Neural cell (in vitro differentiated cells): ENCODE data around the gene MAP1LC3B. TPM values are rescaled to one million over a fixed set of nuclear protein-coding genes. Genes with fewer than 3 reads are reported as not detected.

ENCODE experiments used
- H2AFZ ChIP-seq: fragments of 200-600, 300-800 bp; sonication (generic), shearing (Covaris generic); 2 replicates; pipeline ENCODE4 v1.6.0; 2014; ENCODE audit warnings: low read depth, mild to moderate bottlenecking, antibody characterized with exemption, low read length, moderate library complexity
- H3F3A ChIP-seq: fragments of 200-600 bp; shearing (Covaris generic); 2 replicates; pipeline ENCODE4 v1.6.1; 2016; ENCODE audit warnings: mild to moderate bottlenecking, moderate library complexity, mixed read lengths, antibody characterized with exemption, low read length; ENCODE audit not compliant: insufficient read depth, poor library complexity, severe bottlenecking
- H3K27ac ChIP-seq: fragments of 200-600, 300-800 bp; sonication (generic), shearing (Covaris generic); 2 replicates; pipeline ENCODE4 v1.5.1; 2014; ENCODE audit warnings: mild to moderate bottlenecking, low read length, moderate library complexity
- H3K27me3 ChIP-seq: fragments of 300-800, 200-600 bp; sonication (generic), shearing (Covaris generic); 2 replicates; pipeline ENCODE4 v1.6.0; 2014; ENCODE audit warnings: mild to moderate bottlenecking, low read depth, low read length, moderate library complexity; ENCODE audit not compliant: insufficient read depth
- H3K36me3 ChIP-seq: fragments of 300-800, 200-600 bp; sonication (generic), shearing (Covaris generic); 2 replicates; pipeline ENCODE4 v1.5.1; 2014; ENCODE audit warnings: mild to moderate bottlenecking, antibody characterized with exemption, low read length, moderate library complexity; ENCODE audit not compliant: insufficient read depth
- H3K4me2 ChIP-seq: fragments of 300-800, 200-600 bp; sonication (generic), shearing (Covaris generic); 2 replicates; pipeline ENCODE4 v1.6.0; 2014; ENCODE audit warnings: mild to moderate bottlenecking, low read length
- H3K4me3 ChIP-seq: fragments of 300-800, 200-600 bp; sonication (generic), shearing (Covaris generic); 2 replicates; pipeline ENCODE4 v1.5.1; 2014; ENCODE audit warnings: mild to moderate bottlenecking, low read length, moderate library complexity
- H3K79me2 ChIP-seq: fragments of 200-600 bp; shearing (Covaris generic); replicated peaks from 2 replicates; pipeline ENCODE4 v1.6.0; 2014; ENCODE audit warnings: mild to moderate bottlenecking, low read length, moderate library complexity; ENCODE audit not compliant: insufficient read depth
- H3K9ac ChIP-seq: fragments of 300-800, 200-600 bp; sonication (generic), shearing (Covaris generic); 2 replicates; pipeline ENCODE4 v1.6.1; 2016; ENCODE audit warnings: mild to moderate bottlenecking, low read length, mixed read lengths
- H3K9me2 ChIP-seq: fragments of 200-600 bp; shearing (Covaris generic); 2 replicates; pipeline ENCODE4 v1.6.1; 2016; ENCODE audit warnings: mild to moderate bottlenecking, low read length, mixed read lengths; ENCODE audit not compliant: insufficient read depth
- H3K9me3 ChIP-seq: fragments of 200-600, 300-800 bp; sonication (generic), shearing (Covaris generic); 2 replicates; pipeline ENCODE4 v1.6.1; 2016; ENCODE audit warnings: mild to moderate bottlenecking, mixed run types, low read length, moderate library complexity, mixed read lengths
- H4K20me1 ChIP-seq: fragments of 200-600 bp; shearing (Covaris generic); 2 replicates; pipeline ENCODE4 v1.6.1; 2016; ENCODE audit warnings: mild to moderate bottlenecking, mixed run types; ENCODE audit not compliant: insufficient read depth
- EP300 ChIP-seq: fragments of 450-650 bp; conservative IDR thresholded peaks from 2 replicates; pipeline ENCODE4 v1.6.1; 2014; ENCODE audit warnings: antibody characterized with exemption, mild to moderate bottlenecking, moderate library complexity; ENCODE audit not compliant: poor library complexity, severe bottlenecking
- EZH2 ChIP-seq: fragments of 200-600, 300-800 bp; shearing (Covaris generic), sonication (generic); IDR thresholded peaks from 2 replicates; pipeline ENCODE4 v1.6.1; 2014; ENCODE audit warnings: antibody characterized with exemption, low read length, borderline replicate concordance, mild to moderate bottlenecking; ENCODE audit not compliant: insufficient read depth, poor library complexity, severe bottlenecking
- MXI1 ChIP-seq: fragments of 450-650 bp; conservative IDR thresholded peaks from 2 replicates; pipeline ENCODE4 v1.6.1; 2014; ENCODE audit warnings: antibody characterized with exemption, mild to moderate bottlenecking; ENCODE audit not compliant: poor library complexity, severe bottlenecking
- POLR2AphosphoS5 ChIP-seq: IDR thresholded peaks from 2 replicates; pipeline ENCODE4 v1.6.1; 2012
- RAD21 ChIP-seq: fragments of 450-650 bp; conservative IDR thresholded peaks from 2 replicates; pipeline ENCODE4 v1.6.1; 2014; ENCODE audit warnings: antibody characterized with exemption, mild to moderate bottlenecking, moderate library complexity
- SMC3 ChIP-seq: fragments of 450-650 bp; conservative IDR thresholded peaks from 2 replicates; pipeline ENCODE4 v1.6.1; 2014; ENCODE audit warnings: antibody characterized with exemption, mild to moderate bottlenecking, moderate library complexity; ENCODE audit not compliant: poor library complexity
- TAF1 ChIP-seq: IDR thresholded peaks from 2 replicates; pipeline ENCODE4 v1.6.1; 2012; ENCODE audit warnings: low read depth
- polyA plus RNA-seq: library from polyadenylated mRNA; depleted of rRNA; stranded (reverse); fragments of >200 nt; gene quantifications from 2 replicates; pipeline ENCODE4 v1.2.3, GENCODE V29; 2014
- TF ChIP-seq, protein P1 (sequence below): fragments of 450-650 bp; IDR thresholded peaks from 2 replicates; pipeline ENCODE4 v1.5.1; 2014; ENCODE audit warnings: antibody characterized with exemption, mild to moderate bottlenecking, moderate library complexity; ENCODE audit not compliant: poor library complexity, severe bottlenecking
- TF ChIP-seq, protein P2 (sequence below): IDR thresholded peaks from 2 replicates; pipeline ENCODE4 v1.6.1; 2012; ENCODE audit warnings: borderline replicate concordance

MAP1LC3B gene
- polyA plus RNA-seq, 1 donor from 2014 or later: 73.1 TPM

DNA sequence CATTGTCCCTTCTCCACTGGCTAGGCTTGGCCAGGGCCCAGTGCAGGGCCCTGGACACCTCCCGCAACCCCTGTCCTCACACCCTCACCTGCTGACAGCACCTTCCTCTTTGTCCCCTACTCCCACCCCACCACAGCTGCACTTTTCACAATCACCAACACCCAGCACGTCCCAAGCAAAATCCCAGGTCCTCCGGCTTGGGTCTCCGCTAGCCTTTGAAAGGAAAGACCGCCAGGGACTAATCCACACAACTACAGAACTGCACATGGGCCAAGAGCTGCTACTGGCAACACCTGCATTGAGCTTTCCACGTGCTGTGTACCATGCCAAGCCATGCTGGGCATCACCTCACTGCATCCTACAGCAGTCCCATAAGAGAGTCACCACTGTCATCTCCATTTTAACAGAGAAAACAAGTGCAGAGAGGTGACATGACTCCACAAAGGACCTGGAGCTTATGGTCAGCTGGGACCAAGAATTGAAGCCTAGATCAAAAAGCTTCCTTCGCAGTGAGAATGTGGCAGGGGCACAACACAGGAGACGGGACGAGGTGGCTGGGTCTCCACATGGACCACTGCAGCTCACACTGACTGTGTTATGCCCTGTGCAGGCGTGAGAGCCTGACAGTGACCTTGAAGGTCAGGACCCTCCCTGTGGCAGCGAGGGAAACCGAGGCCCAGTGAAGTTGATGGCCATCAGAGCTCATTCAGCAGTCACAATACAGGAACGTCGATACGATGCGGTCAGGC is 31.1 kb upstream of the MAP1LC3B start:
- Histone ChIP-seq H3K27ac (no peak overlapping the region), H3F3A (no peaks in the 10 kb centered on the region), H4K20me1 (no peaks in the 10 kb centered on the region)

DNA sequence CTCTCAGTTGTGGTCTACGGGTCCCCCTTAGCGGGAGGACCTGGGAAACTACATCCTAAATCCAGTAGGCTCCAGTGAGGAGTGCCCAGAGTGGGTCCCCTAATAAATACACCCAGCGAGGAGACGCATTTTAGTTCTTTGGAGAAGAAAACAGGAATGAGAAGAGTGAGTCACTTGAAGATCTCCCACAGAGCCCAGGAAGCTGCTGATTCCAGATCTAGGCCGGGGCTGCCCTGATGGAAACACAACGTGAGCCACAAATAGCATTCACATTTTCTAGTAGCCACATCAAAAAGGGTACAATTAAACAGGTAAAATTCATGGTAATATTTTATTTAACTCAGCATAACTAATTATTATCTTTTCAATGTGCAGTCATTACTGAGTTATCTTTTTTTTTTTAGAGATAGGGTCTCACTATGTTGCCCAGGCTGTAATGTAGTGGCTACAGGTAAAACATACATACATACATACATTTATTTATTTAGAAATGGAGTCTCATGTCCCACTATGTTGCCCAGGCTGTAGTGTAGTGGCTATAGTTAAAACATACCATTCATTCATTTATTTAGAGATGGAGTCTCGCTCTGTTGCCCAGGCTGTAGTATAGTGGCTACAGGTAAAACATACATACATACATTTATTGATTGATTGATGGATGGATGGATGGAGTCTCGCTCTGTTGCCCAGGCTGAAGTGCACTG is 30.1 kb upstream of the MAP1LC3B start:
- H3K4me2 ChIP-seq: no peak overlapping the region
- H3K27me3 ChIP-seq: no peaks in the 10 kb centered on the region
- no peaks in the 10 kb centered on the region for H4K20me1 ChIP-seq
- H2AFZ ChIP-seq: no peak overlapping the region
- no peaks in the 10 kb centered on the region for H3F3A ChIP-seq
- H3K4me3 ChIP-seq: no peak overlapping the region
- H3K79me2 ChIP-seq: no peaks in the 10 kb centered on the region
- H3K9me2 ChIP-seq: no peaks in the 10 kb centered on the region
- H3K9me3 ChIP-seq: no peaks in the 10 kb centered on the region
- no peak overlapping the region for H3K9ac ChIP-seq
- peaks cover 10% of the 10 kb centered on the region for H3K36me3 ChIP-seq
- no peak overlapping the region for H3K27ac ChIP-seq
- TF ChIP-seq, protein P1, sequence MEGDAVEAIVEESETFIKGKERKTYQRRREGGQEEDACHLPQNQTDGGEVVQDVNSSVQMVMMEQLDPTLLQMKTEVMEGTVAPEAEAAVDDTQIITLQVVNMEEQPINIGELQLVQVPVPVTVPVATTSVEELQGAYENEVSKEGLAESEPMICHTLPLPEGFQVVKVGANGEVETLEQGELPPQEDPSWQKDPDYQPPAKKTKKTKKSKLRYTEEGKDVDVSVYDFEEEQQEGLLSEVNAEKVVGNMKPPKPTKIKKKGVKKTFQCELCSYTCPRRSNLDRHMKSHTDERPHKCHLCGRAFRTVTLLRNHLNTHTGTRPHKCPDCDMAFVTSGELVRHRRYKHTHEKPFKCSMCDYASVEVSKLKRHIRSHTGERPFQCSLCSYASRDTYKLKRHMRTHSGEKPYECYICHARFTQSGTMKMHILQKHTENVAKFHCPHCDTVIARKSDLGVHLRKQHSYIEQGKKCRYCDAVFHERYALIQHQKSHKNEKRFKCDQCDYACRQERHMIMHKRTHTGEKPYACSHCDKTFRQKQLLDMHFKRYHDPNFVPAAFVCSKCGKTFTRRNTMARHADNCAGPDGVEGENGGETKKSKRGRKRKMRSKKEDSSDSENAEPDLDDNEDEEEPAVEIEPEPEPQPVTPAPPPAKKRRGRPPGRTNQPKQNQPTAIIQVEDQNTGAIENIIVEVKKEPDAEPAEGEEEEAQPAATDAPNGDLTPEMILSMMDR: no peak
- TF ChIP-seq, protein P2, sequence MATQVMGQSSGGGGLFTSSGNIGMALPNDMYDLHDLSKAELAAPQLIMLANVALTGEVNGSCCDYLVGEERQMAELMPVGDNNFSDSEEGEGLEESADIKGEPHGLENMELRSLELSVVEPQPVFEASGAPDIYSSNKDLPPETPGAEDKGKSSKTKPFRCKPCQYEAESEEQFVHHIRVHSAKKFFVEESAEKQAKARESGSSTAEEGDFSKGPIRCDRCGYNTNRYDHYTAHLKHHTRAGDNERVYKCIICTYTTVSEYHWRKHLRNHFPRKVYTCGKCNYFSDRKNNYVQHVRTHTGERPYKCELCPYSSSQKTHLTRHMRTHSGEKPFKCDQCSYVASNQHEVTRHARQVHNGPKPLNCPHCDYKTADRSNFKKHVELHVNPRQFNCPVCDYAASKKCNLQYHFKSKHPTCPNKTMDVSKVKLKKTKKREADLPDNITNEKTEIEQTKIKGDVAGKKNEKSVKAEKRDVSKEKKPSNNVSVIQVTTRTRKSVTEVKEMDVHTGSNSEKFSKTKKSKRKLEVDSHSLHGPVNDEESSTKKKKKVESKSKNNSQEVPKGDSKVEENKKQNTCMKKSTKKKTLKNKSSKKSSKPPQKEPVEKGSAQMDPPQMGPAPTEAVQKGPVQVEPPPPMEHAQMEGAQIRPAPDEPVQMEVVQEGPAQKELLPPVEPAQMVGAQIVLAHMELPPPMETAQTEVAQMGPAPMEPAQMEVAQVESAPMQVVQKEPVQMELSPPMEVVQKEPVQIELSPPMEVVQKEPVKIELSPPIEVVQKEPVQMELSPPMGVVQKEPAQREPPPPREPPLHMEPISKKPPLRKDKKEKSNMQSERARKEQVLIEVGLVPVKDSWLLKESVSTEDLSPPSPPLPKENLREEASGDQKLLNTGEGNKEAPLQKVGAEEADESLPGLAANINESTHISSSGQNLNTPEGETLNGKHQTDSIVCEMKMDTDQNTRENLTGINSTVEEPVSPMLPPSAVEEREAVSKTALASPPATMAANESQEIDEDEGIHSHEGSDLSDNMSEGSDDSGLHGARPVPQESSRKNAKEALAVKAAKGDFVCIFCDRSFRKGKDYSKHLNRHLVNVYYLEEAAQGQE: no peak
- TF ChIP-seq EZH2 (no peak), SMC3 (no peak), MXI1 (no peak), TAF1 (no peak), RAD21 (no peak), POLR2AphosphoS5 (no peak)

More for the DNA sequence above, 31.1 kb upstream of the MAP1LC3B start:
- no peaks in the 10 kb centered on the region for H3K9me2 ChIP-seq
- H3K4me2 ChIP-seq: no peak overlapping the region
- H3K4me3 ChIP-seq: no peak overlapping the region
- no peaks in the 10 kb centered on the region for H3K9me3 ChIP-seq
- no peaks in the 10 kb centered on the region for H3K27me3 ChIP-seq
- H2AFZ ChIP-seq: no peak overlapping the region
- H3K36me3 ChIP-seq: peaks cover 10% of the 10 kb centered on the region
- H3K9ac ChIP-seq: no peak overlapping the region
- no peak for TF ChIP-seq EP300
- TF ChIP-seq TAF1: no peak
- TF ChIP-seq EZH2: no peak
- TF ChIP-seq, protein P1: no peak
- TF ChIP-seq SMC3: no peak
- TF ChIP-seq, protein P2: no peak
- TF ChIP-seq MXI1: no peak
- TF ChIP-seq POLR2AphosphoS5: no peak
- TF ChIP-seq RAD21: no peak
- no peaks in the 10 kb centered on the region for H3K79me2 ChIP-seq
